T-helper 2 cell (primary cell): Measurements from ENCODE around the gene ACTR1A.

ENCODE experiments used
- DNase-seq, 5 experiments: peaks; one replicate each; pipeline versions ENCODE4 v3.0.0 to v3.0.0-alpha.2; 2012 to 2022

The ACTR1A gene

DNA sequence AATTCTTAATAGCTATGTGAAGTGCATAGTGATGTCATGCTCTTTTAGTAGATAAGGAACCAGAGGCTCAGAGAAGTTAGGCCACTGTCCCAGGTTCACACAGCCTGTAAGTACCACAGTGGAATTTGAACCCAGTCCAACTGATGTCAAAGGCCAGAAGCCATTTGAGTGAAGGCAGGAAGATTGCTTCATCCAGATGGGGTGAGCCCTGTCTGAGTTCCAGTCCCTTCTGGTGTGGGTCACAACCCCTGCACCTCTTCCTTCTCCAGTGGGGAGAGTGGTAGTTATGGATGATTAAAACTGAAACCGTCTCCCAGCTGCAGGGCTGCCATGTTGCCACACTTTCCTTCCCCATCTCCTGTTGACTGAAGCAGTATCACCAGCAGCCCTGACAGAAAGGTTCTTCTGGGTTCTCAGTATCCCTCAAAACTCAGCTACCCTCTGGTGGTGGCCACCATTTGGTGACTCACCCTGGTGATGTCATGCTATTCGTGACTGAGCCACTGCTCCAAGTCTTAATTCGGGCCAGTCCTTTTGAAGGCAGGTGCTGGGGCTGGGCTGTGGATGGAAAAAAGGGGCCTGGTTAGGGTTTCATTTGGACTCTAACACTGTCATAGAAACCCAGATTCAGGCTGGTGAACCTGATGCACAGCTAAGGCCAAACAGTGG lies 49.7 kb downstream of the ACTR1A start:
- DNase-seq = peak in 2 of 5 experiments; percentile 44 to 58

DNA sequence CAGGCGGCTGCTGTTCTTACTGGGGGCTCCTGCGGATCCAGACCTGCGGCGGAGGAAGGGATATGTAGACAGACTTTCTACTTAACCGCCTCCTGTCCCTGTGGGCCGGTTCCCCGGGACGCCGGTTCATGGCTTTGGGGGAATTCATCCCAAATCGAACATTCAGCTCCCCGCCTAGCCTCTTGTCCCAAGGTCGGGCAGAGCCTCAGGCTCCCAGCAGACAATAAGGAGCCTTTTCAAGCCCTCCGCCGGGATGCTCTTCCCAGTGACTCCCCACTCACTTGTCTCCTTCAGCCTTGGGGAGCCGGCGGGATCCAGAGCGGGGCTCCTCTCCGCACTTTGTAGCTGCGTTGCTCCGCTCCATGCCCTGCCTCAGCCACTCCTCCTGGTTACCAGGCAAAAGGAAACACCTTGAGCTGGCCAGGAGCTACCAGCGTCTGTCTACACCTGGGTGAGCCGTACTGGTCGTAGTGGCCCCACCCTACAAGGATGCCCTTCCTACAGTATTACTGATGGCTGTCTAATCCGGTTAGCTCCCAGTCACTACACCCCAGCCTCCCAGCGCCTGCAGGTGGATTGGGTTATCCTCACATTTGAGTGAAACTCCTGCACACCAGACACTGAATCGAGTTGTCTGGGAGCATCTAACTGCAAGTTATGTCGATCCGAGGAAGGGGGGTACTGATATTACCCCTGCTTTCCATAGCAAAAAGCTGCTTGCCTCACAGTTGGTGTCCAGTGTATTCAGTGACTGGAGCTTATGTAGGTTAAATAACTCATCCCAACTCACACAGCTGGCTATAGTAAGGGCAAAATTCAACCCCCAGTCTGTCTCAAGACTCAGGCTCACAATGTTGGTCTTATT lies 51.2 kb downstream of the ACTR1A start, which contains the start of gene C10orf95:
Gene C10orf95 (minus strand): TSS at position 439 of the 865 bp plus-strand sequence. CDS start 450 bp downstream, outside the sequence.
- DNase-seq = no peak

DNA sequence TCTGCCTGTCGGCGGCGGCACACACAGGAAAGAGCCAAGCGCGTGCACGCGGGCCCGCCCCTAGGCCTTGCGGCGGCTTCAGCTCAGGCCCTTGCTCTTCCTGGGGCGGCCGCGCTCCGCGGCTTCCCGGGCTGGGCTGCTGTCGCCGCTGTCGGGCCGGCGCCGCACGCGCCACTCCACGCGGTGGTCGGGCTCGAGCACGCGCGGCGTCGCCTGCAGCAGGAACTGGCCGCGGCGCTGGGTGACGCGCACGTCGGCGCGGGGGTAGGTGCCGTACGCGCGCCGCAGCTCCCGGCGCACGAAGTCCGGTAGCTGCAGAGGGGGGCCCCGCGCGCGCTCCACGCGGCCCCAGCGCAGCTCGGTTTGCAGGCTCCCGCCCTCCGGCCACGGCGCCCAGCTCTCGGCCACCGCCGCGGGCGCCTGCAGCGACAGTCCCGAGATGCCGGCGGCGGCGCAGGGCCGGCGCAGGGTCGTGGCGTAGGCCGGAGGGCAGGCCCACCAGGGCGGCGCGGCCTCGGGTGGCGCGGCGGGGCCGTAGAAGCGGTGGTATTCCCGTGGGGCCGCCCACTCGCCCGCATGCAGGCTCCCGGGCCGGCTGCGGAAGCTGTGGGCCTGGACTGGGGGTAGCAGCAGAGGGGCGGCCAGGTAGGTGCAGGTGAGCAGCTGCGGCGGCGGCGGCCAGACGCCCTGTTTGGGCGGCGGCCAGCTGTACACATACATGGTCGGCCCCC lies 52.0 kb downstream of the ACTR1A start:
- peak; percentile 71 to 98 (median 85) for DNase-seq

DNA sequence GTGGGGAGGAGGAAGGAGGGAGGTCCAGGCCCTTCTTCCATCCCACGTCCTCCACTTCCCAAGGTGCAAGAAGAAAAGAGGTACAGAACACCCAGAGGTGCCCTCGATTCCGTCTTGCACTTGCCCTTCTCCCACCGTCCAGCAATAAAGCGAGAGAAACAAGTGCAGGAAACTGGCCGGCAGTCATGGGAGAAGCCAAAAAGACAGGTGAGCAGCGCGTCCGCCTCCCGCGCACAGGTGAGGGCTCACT lies 52.5 kb downstream of the ACTR1A start:
- DNase-seq = no peak

DNA sequence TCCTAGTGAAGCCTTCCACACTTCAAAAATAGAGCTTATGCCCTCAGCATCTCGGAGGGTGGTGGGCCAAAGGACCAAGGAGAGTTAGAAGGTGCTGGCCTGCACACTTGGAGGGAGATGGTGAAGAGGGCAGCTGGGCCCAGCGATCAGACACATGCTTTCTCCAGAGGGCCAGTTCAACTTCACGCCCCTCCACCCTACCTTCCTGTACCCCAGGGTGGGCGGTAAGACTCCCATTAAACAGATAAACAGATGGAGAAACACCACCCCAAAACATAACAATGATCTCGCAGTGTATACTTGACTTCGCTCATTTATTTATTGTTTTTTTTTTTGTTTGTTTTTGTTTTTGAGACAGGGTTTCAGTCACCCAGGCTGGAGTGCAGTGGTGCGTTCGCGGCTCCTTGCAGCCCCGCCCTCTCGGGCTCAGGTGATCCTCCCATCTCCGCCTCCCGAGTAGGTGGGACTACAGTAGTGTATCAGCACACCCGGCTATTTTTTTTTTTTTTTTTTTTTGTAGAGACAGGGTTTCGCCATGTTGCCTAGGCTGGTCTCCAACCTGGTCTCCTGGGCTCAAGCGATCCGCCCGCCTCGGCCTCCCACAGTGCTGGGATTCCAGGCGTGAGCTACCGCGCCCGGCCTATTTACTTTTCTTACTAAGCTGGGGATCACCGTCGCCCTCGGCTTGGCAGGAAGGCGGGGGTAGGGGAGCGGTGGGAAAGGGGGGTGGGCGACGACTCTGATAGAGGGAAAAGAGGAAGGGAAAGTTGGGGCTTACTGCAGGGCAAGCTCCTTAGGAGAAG lies 53.0 kb downstream of the ACTR1A start:
- DNase-seq = peak; percentile 59 to 95 (median 79)

DNA sequence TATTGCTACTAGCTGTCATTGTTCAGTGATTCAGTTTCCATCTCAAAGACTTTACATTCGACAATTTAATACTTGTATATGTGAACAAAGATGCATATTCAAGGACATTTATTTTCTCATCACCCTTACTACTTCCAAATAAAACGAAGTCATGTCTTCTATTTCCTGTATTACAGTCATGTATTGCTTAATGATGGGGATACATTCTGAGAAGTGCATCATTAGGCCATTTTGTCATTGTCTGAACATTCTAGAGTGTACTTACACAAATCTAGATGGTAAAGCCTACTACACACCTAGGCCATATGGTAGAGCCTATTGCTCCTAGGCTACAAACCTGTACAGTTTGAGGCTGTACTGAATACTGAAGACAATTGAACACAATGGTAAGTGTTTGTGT lies 57.7 kb downstream of the ACTR1A start:
- DNase-seq = no peak

DNA sequence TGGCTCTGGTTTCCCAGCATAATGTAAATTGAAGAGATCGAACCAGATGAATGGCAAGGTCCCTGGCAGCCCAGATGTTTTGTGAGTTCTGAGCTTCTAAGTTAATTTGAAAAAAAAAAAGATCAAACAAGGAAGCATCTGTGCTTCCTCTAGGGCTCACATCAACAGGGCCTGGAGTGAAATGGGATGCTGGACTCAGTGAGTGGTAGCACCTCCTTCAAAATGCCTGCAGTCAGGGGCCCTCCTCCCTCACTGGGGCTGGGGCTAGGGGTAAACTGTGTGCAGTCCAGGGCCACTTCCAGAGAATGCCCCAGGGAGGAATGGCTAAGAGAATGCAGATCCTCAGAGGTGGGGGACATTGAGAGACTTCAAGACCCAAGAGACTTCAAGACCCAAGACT lies 64.1 kb downstream of the ACTR1A start:
- DNase-seq = no peak

DNA sequence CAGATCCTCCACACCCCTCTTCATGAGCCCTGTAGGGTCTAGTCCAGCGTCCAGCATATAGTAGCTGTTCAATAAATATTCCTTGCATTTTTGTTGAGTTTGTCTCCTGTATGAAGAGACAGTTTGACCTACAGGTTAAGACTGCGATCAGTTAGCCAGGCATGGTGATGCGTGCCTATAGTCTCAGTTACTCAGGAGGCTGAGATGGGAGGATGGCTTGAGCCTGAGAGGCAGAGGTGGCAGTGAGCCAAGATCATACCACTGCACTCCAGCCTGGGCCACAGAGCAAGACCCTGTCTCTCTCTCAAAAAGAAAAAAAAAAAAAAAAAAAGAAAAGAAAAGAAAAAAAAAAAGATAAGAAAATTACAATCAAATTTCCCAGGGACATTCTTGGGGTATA lies 65.0 kb downstream of the ACTR1A start:
- no peak for DNase-seq

DNA sequence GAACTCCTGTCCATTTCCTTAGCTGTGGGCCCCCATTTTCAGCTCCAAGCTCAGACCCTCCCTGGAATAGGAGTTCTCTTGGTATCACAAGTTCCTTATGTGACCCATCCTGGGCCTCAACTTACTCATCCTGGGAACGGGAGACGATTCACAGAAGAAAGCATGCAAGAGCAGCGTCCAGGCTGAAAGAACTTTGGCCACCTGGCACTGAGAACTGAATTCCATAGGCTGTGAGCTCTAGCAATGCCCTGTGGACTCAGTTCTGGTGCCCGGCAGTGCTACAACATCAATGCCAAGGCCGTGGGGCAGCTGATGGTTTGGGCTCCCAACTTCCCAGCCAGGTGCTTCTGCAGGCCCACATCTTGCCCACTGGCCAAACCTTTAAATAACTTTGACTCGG lies 66.2 kb downstream of the ACTR1A start:
- no peak for DNase-seq

DNA sequence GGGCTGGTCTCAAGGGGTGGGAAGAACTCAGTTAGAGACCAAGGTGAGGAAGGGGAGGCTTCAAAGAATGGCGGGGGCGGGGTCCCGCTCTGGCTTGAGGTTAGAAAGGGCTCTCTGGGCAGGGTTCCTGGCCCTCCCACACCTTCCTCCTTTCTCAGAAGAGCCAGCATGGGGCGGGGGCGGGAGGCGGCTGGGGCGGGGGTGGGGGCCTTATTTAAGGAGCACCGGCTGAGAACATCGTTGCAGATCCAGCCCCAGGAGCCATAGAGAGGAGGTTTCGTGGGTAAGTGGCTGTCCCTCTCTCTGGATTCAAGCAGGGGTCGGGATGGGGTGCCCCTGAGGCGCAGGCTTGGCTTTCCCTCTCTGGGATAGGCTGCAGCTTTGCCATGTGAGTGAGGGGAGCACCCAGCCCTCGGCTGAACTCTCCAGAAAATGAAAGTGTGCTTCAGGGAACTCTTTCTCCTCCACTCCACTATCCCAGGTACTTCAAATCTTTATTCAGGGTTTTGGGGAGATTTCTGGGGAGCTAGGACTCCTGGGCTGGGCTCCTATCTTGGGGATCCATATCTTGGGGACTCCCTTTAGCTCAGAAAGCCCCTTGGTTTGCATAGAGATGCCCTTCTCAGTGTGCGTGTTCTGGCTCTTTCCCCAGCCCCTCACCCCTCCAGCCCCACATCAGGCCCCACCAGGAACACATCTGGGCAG lies 66.8 kb downstream of the ACTR1A start:
- peak in 1 of 5 experiments; percentile 71 for DNase-seq

DNA sequence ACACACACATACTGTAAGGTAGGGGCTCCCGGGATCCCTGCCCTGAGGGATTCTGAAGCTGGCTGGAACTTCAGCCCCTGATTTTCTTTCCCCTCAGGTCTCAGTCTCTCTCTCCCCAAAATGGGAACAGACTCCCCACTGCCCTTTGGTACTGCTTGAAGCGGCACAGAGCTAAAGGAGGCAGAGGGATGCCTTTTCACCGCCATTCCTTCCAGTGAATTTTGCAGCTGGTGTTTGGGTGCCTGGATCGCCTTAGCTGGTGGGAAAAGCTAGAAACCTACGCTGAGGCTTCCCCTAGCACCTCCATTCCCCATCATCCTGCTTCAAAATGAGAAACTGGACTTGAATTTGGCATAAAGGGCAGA lies 67.4 kb downstream of the ACTR1A start:
- no peak for DNase-seq

DNA sequence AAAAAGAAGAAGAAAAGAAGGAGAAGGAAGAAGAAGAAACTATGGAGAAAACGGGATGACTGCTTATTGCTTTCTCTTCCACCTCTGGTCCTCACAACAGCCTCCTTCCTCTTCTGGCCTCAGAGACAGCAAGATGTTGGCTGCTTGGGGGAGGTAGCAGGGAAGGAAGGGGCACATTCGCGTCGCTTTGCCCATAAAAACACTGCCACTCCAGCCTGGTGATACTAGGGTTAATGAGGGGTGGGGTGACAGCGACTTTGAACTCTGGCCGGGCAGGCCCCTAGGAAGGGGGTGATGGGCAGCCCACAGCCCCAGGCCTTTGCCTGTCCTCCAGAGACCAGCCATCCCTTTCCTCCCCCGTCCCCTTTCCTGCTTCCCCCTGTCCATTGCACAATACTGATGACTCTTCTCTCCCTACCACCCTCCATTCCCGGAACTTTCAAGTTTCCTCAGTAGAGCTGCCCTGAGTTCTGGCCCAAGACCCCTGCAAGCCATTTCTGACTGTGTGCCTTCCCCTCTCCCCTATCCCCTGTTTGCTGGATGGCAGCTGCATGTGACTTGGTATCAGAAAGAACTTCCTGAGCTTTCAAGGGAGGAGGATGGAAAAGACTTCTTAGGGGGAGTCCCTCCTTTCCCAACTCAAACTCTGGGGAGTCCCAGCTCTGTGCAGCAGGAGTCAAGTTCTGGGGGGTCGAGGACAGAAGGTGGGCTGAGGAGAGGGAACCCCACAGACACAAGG lies 67.9 kb downstream of the ACTR1A start:
- no peak for DNase-seq

DNA sequence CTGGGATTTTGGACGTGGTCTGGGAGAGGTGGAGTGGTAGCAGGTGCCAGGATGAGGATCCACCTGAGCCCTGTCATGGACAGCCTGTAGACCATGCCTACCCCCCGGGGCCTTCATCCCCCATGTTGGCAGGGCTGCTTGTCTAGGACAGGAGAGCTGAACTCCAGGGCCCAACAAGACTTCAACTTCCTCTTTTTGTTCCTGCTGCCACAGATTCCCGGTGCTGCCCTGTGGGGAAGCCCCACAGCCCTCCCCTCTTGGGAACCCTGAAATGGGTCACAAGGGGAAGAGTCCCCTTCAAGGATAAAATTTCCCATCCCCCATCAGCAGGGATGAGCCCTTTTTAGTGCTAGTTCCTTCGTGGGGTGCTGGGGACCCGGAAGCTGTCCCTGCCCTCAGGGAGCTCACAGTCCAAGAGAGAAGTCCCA lies 68.9 kb downstream of the ACTR1A start:
- DNase-seq = no peak

DNA sequence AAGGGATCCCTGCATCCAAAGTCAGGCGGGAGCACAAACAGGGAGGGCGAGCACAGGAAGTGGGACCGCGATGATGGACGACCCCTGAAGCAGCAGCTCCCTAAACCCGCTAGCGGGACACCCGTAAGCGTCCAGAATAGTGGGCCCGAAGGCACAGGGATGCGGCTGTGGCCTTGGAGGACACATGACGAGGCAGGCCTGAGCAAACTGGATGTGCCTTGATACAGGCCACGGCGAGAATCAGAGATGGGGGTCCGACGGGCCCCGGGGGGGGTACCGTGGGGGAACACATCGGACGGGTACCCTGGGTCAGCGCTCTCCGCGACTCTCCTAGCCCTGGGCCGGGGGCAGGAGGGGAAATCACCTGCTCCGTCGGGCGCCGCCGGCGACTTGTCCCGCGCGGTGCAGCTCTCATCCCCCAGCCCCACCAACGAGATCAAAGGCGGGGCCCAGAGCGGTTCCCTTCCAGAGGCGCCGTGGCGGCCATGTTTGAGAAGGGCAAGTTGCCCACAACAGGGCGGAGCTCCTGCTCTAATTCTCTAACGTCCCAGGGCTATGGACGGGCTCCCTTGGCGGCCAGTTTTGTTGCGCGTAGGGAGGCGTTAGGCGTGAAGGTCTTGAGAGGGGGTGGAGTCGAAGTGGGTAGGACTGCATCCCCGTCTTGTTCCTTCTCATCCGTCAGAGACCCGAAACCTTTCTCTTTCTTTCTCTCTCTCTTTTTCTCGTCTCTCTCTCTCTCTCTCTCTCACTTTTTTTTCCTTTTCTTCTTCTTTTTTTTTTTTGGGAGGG lies 70.2 kb downstream of the ACTR1A start, which contains the start of gene CUEDC2:
Gene CUEDC2 (minus strand): TSS at position 413 of the 789 bp plus-strand sequence. CDS start 7,386 bp downstream, outside the sequence.
- peak; percentile 84 to 97 (median 92) for DNase-seq

DNA sequence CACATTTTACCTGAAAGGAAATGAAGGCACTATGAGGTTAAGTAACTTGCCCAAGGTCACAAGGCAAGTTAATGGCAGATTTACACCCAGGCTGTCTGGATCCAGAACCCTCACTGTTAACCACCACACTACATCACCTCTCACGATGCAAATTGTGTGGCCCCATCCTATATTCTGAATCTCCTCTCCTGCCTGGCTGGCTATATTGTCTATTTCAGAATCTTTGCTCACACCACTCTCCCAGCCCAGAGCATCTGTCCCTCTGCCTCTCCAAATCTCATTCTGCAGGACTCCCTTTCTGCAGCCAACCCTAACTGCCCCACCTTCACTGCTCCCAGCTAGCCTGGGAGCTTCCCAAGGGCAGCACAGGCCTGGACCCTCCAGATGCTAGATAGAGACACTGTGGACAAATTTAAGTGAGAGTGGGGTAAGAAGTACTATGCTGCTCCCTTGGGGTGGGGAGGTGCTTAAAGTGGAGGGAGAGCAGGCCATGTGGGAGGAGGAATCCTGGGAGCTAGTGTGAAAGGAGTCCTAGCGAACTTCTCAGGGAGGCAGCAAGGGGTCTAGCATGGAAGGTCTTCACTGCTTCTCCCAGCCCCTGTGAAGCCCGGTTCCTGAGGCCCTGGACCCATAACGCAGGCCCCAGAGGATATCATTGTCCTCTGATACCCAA lies 70.9 kb downstream of the ACTR1A start:
- DNase-seq = no peak

DNA sequence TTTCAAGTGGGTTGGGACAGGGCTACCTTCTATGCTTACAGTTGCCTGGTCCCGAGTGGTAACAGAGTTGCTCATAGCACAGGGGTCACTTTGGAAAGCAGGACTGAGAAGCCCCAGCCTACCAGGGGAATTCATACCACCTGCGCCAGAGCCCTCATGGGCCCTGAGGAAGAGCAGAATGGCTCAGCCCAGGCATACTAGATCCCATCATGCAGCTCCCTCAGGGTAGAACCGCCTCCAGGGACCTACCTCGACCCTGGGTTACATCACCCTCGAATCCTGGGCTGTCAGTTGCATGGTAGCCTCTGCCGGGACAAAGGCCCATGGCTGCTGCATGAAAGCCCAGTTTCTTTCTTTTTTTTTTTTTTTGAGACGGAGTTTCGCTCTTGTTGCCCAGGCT lies 73.0 kb downstream of the ACTR1A start:
- no peak for DNase-seq
